SK-N-SH (cell line): Measurements from ENCODE around the gene METAP1. TPM values are rescaled to one million over a fixed set of nuclear protein-coding genes. Genes with fewer than 3 reads are reported as not detected.

Experiments
- CTCF ChIA-PET: fragments of 300-600, 350-600 bp; formaldehyde crosslinking; extraction: SDS; loops from one replicate; lab custom pipeline; 2021; lab: Yijun Ruan, JAX
- POLR2A ChIA-PET: fragments of 350-600 bp; sonication (Branson Sonifier 250); formaldehyde crosslinking; extraction: SDS; loops from one replicate; lab custom pipeline; 2020; ENCODE audit warnings: antibody characterized with exemption, inconsistent platforms; lab: Yijun Ruan, JAX
- DNase-seq: peaks from one replicate; pipeline ENCODE4 v3.0.0; 2012
- H2AFZ ChIP-seq: fragments of 200-600 bp; sonication (generic); 2 replicates; pipeline ENCODE4 v1.8.1; 2016; ENCODE audit warnings: antibody characterized with exemption, mild to moderate bottlenecking, low read depth
- H3F3A ChIP-seq: fragments of 200-600 bp; sonication (generic); replicated peaks from 2 replicates; pipeline ENCODE3; 2016; ENCODE audit warnings: antibody characterized with exemption, mild to moderate bottlenecking; ENCODE audit not compliant: insufficient read depth
- H3K27ac ChIP-seq, 2 experiments: fragments of 200-500 bp in 1 of 2; fragments of 200-600 bp in 1 of 2; sonication (Bioruptor generic) in 1 of 2; sonication (generic), shearing (Covaris generic) in 1 of 2; 2 replicates each; pipeline versions ENCODE4 v1.5.1 to v1.6.1; 2014 to 2016; ENCODE audit warnings: low read depth in 2 of 2, inconsistent platforms in 1 of 2, low read length in 1 of 2, mild to moderate bottlenecking in 1 of 2, mixed read lengths in 1 of 2
- H3K27me3 ChIP-seq: fragments of 200-600 bp; sonication (generic), shearing (Covaris generic); 2 replicates; pipeline ENCODE4 v1.6.1; 2016; ENCODE audit warnings: mixed run types; ENCODE audit not compliant: insufficient read depth
- H3K36me3 ChIP-seq, 2 experiments: fragments of 200-500 bp in 1 of 2; fragments of 200-600 bp in 1 of 2; sonication (Bioruptor generic) in 1 of 2; sonication (generic) in 1 of 2; replicated peaks in 1 of 2; 2 replicates each; pipeline versions ENCODE3 to v1.5.1; 2014 to 2016; ENCODE audit warnings: low read length in 1 of 2, mild to moderate bottlenecking in 1 of 2; ENCODE audit not compliant: insufficient read depth in 2 of 2, control insufficient read depth in 1 of 2
- H3K4me1 ChIP-seq, 2 experiments: fragments of 200-500 bp in 1 of 2; fragments of 200-600 bp in 1 of 2; sonication (Bioruptor generic) in 1 of 2; sonication (generic), shearing (Covaris generic) in 1 of 2; 2 replicates each; pipeline versions ENCODE4 v1.5.1 to v1.6.1; 2014 to 2016; ENCODE audit warnings: low read depth in 1 of 2, low read length in 1 of 2, mixed run types in 1 of 2; ENCODE audit not compliant: insufficient read depth in 2 of 2, control insufficient read depth in 1 of 2
- H3K4me2 ChIP-seq: fragments of 200-600 bp; sonication (generic), shearing (Covaris generic); 2 replicates; pipeline ENCODE4 v1.6.1; 2017; ENCODE audit warnings: mixed run types
- H3K4me3 ChIP-seq, 2 experiments: fragments of 200-500 bp in 1 of 2; fragments of 200-600 bp in 1 of 2; sonication (Bioruptor generic) in 1 of 2; sonication (generic), shearing (Covaris generic) in 1 of 2; 2 replicates each; pipeline versions ENCODE4 v1.5.1 to v1.8.1; 2014 to 2016; ENCODE audit warnings: low read depth in 2 of 2, inconsistent platforms in 1 of 2, low read length in 1 of 2, mild to moderate bottlenecking in 1 of 2, mixed read lengths in 1 of 2, moderate library complexity in 1 of 2
- H3K79me2 ChIP-seq: fragments of 200-600 bp; sonication (generic); 2 replicates; pipeline ENCODE4 v1.8.1; 2017; ENCODE audit warnings: mild to moderate bottlenecking; ENCODE audit not compliant: insufficient read depth
- H3K9ac ChIP-seq: fragments of 200-600 bp; sonication (generic); 2 replicates; pipeline ENCODE4 v1.6.1; 2017; ENCODE audit warnings: mixed run types
- H3K9me2 ChIP-seq: fragments of 200-600 bp; sonication (generic); 2 replicates; pipeline ENCODE4 v1.6.1; 2017; ENCODE audit warnings: mixed run types
- H3K9me3 ChIP-seq: fragments of 200-600 bp; sonication (generic); 2 replicates; pipeline ENCODE4 v1.6.1; 2017; ENCODE audit warnings: mixed run types, mild to moderate bottlenecking, moderate library complexity
- H4K20me1 ChIP-seq: fragments of 200-600 bp; sonication (generic); 2 replicates; pipeline ENCODE4 v1.6.1; 2017; ENCODE audit warnings: mild to moderate bottlenecking, mixed run types; ENCODE audit not compliant: insufficient read depth
- CHD2 ChIP-seq: fragments of 150-350 bp; IDR thresholded peaks from 2 replicates; pipeline ENCODE4 v1.6.1; 2018; ENCODE audit warnings: low read length; ENCODE audit not compliant: partially characterized antibody
- EP300 ChIP-seq, 2 experiments: IDR thresholded peaks; 2 replicates each; pipeline versions ENCODE4 v1.4.0 to v1.6.1; 2012; ENCODE audit warnings: borderline replicate concordance in 1 of 2, low read depth in 1 of 2, low read length in 1 of 2
- EZH2phosphoT487 ChIP-seq: fragments of 200-600 bp; sonication (generic); IDR thresholded peaks from 2 replicates; pipeline ENCODE4 v1.6.1; 2017; ENCODE audit warnings: low read depth, mixed run types, mild to moderate bottlenecking, antibody characterized with exemption, moderate library complexity, borderline replicate concordance
- FOXM1 ChIP-seq: IDR thresholded peaks from 2 replicates; pipeline ENCODE4 v1.4.0; 2012; ENCODE audit warnings: low read depth, mild to moderate bottlenecking
- GATA2 ChIP-seq: sonication (generic); formaldehyde crosslinking; IDR thresholded peaks from 2 replicates; pipeline ENCODE4 v1.5.0; 2020; ENCODE audit warnings: mild to moderate bottlenecking, missing genetic modification reagents
- JUND ChIP-seq: IDR thresholded peaks from 2 replicates; pipeline ENCODE4 v1.4.0; 2012
- MAX ChIP-seq: IDR thresholded peaks from 2 replicates; pipeline ENCODE4 v1.4.0; 2012; ENCODE audit warnings: low read depth
- MXI1 ChIP-seq: IDR thresholded peaks from 2 replicates; pipeline ENCODE4 v1.6.1; 2012; ENCODE audit warnings: mild to moderate bottlenecking, low read depth, low read length, improper control_type of control experiment
- NFIC ChIP-seq: IDR thresholded peaks from 2 replicates; pipeline ENCODE4 v1.4.0; 2012; ENCODE audit warnings: borderline replicate concordance
- NRF1 ChIP-seq: IDR thresholded peaks from 2 replicates; pipeline ENCODE4 v1.6.1; 2012; ENCODE audit warnings: low read depth, mild to moderate bottlenecking, low read length
- POLR2AphosphoS5 ChIP-seq: IDR thresholded peaks from 2 replicates; pipeline ENCODE4 v1.6.1; 2012; ENCODE audit warnings: low read depth, low read length
- REST ChIP-seq: IDR thresholded peaks from 2 replicates; pipeline ENCODE4 v1.6.1; 2012; ENCODE audit warnings: mild to moderate bottlenecking, low read depth, low read length, moderate library complexity
- SIN3A ChIP-seq: IDR thresholded peaks from 2 replicates; pipeline ENCODE4 v1.6.1; 2012; ENCODE audit warnings: low read depth, mild to moderate bottlenecking, low read length, moderate library complexity, borderline replicate concordance
- SMC3 ChIP-seq: IDR thresholded peaks from 2 replicates; pipeline ENCODE4 v1.6.1; 2012; ENCODE audit warnings: low read depth, low read length, improper control_type of control experiment
- TAF1 ChIP-seq: IDR thresholded peaks from 2 replicates; pipeline ENCODE4 v1.6.1; 2012; ENCODE audit warnings: low read depth, mild to moderate bottlenecking, low read length, moderate library complexity, borderline replicate concordance
- TCF12 ChIP-seq: IDR thresholded peaks from 2 replicates; pipeline ENCODE4 v1.4.0; 2012
- TEAD4 ChIP-seq: IDR thresholded peaks from 2 replicates; pipeline ENCODE4 v1.4.0; 2012; ENCODE audit warnings: mild to moderate bottlenecking, borderline replicate concordance; ENCODE audit not compliant: insufficient read depth
- USF1 ChIP-seq: IDR thresholded peaks from 2 replicates; pipeline ENCODE4 v1.4.0; 2012; ENCODE audit warnings: low read depth, borderline replicate concordance
- YY1 ChIP-seq: IDR thresholded peaks from 2 replicates; pipeline ENCODE4 v1.4.0; 2012; ENCODE audit warnings: low read depth, mild to moderate bottlenecking
- WGBS: methylation state at CpG from one replicate; pipeline ENCODE4 v1.1.6; 2017; ENCODE audit warnings: low lambda C conversion rate; 5-methylcytosine and 5-hydroxymethylcytosine counted together
- polyA plus RNA-seq, 3 experiments: library from polyadenylated mRNA; depleted of rRNA; stranded (reverse); fragments of >200 nt; gene quantifications; 2 replicates each; pipeline ENCODE4 v1.2.3, GENCODE V29; 2012

METAP1 gene
- polyA plus RNA-seq, 1 of the 3 experiments (the other 2 are of a cell fraction) = 41.0 TPM

GRCh38 chr4:98959411-98959810 is 36.1 kb upstream of the METAP1 start:
- no peaks in the 10 kb centered on the region for H4K20me1 ChIP-seq
- H3K4me2 ChIP-seq = no peak overlapping the region
- CTCF ChIA-PET = no interaction called here
- no peak overlapping the region for H3K4me3 ChIP-seq
- no peaks in the 10 kb centered on the region for H3K27me3 ChIP-seq
- POLR2A ChIA-PET = no interaction called here
- H3K36me3 ChIP-seq = no peaks in the 10 kb centered on the region
- no peaks in the 10 kb centered on the region for H3K9me2 ChIP-seq
- 89% methylated on average over 2 of the region's 2 CpGs for WGBS
- TF ChIP-seq FOXM1 (no peak), USF1 (no peak), NRF1 (no peak), SMC3 (no peak), REST (no peak), TAF1 (no peak), SIN3A (no peak), EP300 (IDR thresholded peaks at IDR 0.05; ENCODE audit: borderline replicate concordance in 1 of 2, low read depth in 1 of 2, low read length in 1 of 2) (no peak), TEAD4 (no peak), MAX (no peak), MXI1 (no peak), CHD2 (no peak), NFIC (no peak)
- DNase-seq = no peak
- peaks cover 0 to 6% of the 10 kb centered on the region in 2 experiments; a peak in 1 of 4 replicates for H3K4me1 ChIP-seq
- no peak overlapping the region for H3K9ac ChIP-seq
- no peaks in the 10 kb centered on the region for H3K79me2 ChIP-seq
- no peaks in the 10 kb centered on the region for H3F3A ChIP-seq
- no peaks in the 10 kb centered on the region for H3K9me3 ChIP-seq
- H2AFZ ChIP-seq = no peak overlapping the region
- no peak overlapping the region for H3K27ac ChIP-seq

GRCh38 chr4:98961770-98962169 is 33.8 kb upstream of the METAP1 start:
- no peaks in the 10 kb centered on the region for H3F3A ChIP-seq
- DNase-seq = no peak
- 78% methylated on average over 2 of the region's 2 CpGs for WGBS
- H3K4me3 ChIP-seq = no peak overlapping the region
- no peaks in the 10 kb centered on the region for H3K79me2 ChIP-seq
- H3K9me2 ChIP-seq = no peaks in the 10 kb centered on the region
- H3K9ac ChIP-seq = no peak overlapping the region
- no peak overlapping the region for H2AFZ ChIP-seq
- POLR2A ChIA-PET = no interaction called here
- H3K4me1 ChIP-seq = peaks cover 0 to 6% of the 10 kb centered on the region in 2 experiments; a peak in 1 of 4 replicates
- H3K9me3 ChIP-seq = no peaks in the 10 kb centered on the region
- H3K27ac ChIP-seq = no peak overlapping the region
- no peaks in the 10 kb centered on the region for H4K20me1 ChIP-seq
- H3K27me3 ChIP-seq = no peaks in the 10 kb centered on the region
- CTCF ChIA-PET = no interaction called here
- H3K4me2 ChIP-seq = no peak overlapping the region
- H3K36me3 ChIP-seq = no peaks in the 10 kb centered on the region
- no peak for TF ChIP-seq GATA2 (CRISPR knock-in tag)
- TF ChIP-seq YY1 = no peak
- no peak for TF ChIP-seq NRF1
- TF ChIP-seq EZH2phosphoT487 = no peak
- no peak for TF ChIP-seq EP300 (IDR thresholded peaks at IDR 0.05; ENCODE audit: borderline replicate concordance in 1 of 2, low read depth in 1 of 2, low read length in 1 of 2)
- no peak for TF ChIP-seq TAF1
- no peak for TF ChIP-seq TEAD4
- TF ChIP-seq JUND = no peak
- TF ChIP-seq TCF12 = no peak
- no peak for TF ChIP-seq POLR2AphosphoS5
- no peak for TF ChIP-seq REST
- TF ChIP-seq FOXM1 = no peak
- no peak for TF ChIP-seq USF1
